Measurements from ENCODE around the gene COL4A1.

Gene COL4A1

DNA sequence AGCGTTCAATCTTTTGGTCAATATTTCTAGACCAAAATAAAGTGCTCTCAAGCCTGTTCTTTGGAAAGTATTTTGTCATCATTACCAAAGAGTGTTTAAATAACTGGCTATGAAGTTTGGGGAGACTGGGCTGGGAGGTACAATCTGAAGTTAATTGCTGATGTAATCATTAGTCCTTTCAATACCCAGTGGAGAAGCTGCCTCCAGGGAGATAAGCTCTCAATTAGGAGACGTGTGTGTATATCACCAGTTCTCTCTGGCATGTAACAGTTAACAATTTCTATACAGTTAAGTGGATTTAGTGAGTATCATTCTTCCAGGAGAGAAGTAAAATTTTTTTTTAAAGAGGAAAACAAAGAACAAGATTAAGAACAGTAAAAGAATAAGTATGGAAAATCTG is 1.4 kb downstream of the COL4A1 start:
- H3K27ac ChIP-seq = no peak overlapping the region

DNA sequence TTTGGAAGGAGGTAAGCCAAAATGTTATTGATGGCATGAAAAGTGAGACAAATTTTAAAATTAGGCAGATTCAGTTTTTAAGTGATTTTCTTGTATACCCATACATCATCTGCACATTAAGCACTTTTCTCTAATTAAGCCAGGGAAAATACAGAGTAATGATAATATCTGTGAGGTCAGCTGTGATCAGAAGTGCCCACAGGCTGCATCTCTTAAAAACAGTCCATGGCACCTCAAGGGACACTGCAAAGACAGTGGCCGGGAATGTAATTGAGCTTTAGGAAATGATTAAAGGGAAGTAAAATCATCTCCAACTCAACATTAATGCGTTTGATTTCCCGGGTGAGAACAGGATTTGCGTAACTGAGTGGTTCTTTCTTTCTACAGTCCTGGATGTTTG is 2.0 kb downstream of the COL4A1 start:
- TF ChIP-seq, protein P1, sequence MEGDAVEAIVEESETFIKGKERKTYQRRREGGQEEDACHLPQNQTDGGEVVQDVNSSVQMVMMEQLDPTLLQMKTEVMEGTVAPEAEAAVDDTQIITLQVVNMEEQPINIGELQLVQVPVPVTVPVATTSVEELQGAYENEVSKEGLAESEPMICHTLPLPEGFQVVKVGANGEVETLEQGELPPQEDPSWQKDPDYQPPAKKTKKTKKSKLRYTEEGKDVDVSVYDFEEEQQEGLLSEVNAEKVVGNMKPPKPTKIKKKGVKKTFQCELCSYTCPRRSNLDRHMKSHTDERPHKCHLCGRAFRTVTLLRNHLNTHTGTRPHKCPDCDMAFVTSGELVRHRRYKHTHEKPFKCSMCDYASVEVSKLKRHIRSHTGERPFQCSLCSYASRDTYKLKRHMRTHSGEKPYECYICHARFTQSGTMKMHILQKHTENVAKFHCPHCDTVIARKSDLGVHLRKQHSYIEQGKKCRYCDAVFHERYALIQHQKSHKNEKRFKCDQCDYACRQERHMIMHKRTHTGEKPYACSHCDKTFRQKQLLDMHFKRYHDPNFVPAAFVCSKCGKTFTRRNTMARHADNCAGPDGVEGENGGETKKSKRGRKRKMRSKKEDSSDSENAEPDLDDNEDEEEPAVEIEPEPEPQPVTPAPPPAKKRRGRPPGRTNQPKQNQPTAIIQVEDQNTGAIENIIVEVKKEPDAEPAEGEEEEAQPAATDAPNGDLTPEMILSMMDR (conservative IDR thresholded peaks at IDR 0.05) = no peak
- no peak overlapping the region for H3K27ac ChIP-seq

More for the DNA sequence above, 1.4 kb downstream of the COL4A1 start:
- TF ChIP-seq, protein P1 (conservative IDR thresholded peaks at IDR 0.05) = no peak

DNA sequence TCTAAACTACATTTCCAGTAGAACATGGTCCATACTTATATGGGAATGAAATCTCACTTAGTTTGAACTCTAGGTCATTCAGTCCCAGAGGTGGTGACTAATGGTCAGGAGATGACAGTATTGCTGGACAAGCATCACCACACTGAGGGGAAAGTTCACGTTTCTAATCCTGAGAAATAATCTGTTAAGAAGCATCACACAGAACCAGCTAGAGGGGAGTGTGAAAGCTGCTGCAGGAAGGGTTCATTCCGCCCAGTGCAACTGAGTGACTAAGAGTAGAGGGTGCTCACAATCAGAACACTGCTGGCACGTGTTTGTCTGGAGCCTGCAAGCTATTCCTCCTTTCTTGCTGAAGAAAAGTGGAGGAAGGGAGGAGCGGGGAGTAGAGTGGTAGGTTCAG is 2.7 kb downstream of the COL4A1 start:
- TF ChIP-seq, protein P1 (conservative IDR thresholded peaks at IDR 0.05) = no peak
- no peak overlapping the region for H3K27ac ChIP-seq

DNA sequence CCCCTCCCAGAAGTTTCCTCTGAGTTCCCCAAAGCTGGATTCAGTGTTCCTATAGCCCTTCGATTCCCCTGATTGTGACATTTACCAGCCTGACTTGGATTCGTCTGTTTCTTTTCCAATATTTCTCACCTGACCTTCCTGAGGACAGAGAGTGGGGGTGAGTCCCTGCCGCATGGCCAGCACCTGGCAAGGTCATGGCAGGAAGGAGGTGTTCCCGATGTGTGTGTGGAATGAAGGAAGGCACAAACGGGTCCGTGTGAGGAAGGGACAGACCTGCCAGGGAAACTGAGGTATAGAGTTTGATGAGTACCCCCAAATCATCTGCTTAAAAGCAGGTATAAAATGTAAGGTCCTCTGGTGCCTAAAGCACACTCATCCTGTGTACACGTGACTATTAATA is 3.3 kb downstream of the COL4A1 start:
- TF ChIP-seq, protein P1 (conservative IDR thresholded peaks at IDR 0.05) = no peak
- no peak overlapping the region for H3K27ac ChIP-seq

DNA sequence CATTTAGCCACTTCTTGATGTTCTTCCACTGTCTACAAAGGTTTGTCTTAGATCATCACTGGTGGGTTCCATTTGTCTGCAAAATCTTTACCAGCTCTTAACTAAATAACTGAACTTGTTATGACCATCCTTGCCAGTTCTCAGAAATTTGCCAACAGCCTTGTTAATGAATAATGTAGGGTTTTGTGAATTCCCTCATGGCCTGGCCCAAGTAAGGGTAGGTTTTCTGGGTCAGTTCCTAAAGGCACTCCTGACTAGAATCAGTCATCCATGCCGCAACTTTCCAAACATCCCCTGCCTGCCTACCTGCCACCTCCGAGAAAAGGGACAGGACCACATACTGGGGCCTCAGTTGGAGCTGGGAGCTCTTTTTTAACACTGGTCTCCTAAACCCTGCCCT is 4.0 kb downstream of the COL4A1 start:
- TF ChIP-seq, protein P1 (conservative IDR thresholded peaks at IDR 0.05) = no peak
- no peak overlapping the region for H3K27ac ChIP-seq

DNA sequence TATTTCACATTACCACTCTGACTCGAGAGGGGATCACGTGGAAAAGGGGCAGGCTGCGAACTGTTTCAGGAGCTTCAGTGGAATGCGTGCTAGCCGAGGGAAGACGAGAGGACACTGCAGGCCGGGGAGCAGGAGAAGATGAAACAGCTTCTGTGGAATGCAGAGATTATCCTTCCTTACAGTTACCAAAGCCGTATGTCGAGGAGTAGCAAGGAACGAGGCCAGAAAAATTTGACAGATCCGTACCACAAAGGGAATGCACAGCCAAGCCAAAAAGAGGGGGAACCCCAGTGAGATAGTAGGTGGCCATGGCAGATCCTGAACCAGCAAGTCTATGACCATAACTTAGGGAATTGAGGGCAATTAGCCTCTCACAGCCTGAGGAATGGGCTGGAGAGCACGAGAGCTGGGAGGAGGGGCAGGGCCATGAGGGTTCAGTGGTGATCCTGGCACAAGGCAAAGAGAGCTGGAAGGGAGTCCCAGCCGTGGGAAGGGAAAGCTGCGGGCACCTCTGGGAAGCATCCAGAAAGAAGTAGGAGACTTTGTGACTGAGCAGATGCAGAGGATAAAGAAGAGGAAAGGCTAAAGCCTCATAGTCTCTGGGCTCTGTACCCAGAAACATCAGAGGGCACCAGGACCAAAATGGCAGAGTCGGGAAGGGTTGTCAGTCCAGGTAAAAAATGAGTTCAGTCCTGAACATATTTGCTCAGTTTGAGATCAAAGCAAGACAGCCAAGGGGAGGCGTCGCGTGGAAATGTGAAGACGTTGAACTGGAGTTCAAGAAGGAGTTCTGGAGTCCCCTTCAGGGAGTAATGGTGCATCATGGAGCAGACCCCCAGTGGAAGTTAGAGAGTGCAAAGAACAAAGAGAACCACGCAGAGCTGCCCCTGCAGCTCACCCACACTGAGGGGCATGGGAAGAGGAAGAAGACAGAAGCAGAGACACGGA is 5.1 kb downstream of the COL4A1 start:
- H3K27ac ChIP-seq = no peak overlapping the region
- TF ChIP-seq, protein P1 (conservative IDR thresholded peaks at IDR 0.05) = no peak

DNA sequence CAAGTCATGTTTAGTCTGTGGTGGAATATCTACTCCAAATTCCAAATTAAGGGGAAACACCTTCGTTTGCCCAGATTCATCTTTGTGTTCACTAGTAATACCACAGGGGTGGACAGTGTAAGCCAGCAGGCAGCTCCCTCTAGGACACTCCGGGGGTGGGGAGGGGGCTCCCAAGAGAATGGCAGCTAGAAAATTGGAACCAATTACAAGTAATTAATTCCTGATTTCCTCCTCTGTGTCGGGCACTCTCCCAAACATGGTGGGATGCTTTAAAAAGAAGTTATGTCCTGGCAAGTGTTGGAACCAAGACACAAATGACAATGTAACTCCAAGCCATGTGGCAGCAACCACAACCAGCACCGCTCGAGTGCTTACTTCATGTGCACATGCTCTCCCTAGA is 5.9 kb downstream of the COL4A1 start:
- no peak overlapping the region for H3K27ac ChIP-seq
- TF ChIP-seq, protein P1 (conservative IDR thresholded peaks at IDR 0.05) = no peak

Measured in VCaP (cell line).